CD4-positive, alpha-beta T cell (primary cell): ENCODE data around the gene OCIAD2. TPM values are rescaled to one million over a fixed set of nuclear protein-coding genes. Genes with fewer than 3 reads are reported as not detected.

ENCODE experiments used
- ATAC-seq: fragments of 200-7000 bp; cut with Tn5 transposase; one replicate; pipeline ENCODE4 v1.10.0; 2022; ENCODE audit warnings: mild to moderate bottlenecking; ENCODE audit not compliant: poor library complexity
- CTCF ChIA-PET: fragments of 350-600 bp; sonication (Branson Sonifier 250); formaldehyde crosslinking; loops from one replicate; lab custom pipeline; 2021; ENCODE audit warnings: antibody characterized with exemption, inconsistent platforms; lab: Charles Lee
- POLR2A ChIA-PET: fragments of 350-600 bp; sonication (Branson Sonifier 250); formaldehyde crosslinking; loops from one replicate; lab custom pipeline; 2021; ENCODE audit warnings: antibody characterized with exemption, inconsistent platforms; lab: Charles Lee
- DNase-seq, 14 experiments: peaks; one replicate each; pipeline ENCODE4 v3.0.0-alpha.2; 2013 to 2020; ENCODE audit warnings: mixed read lengths in 2 of 14
- H3K27ac ChIP-seq, 2 donors: one replicate each; pipeline versions ENCODE4 v1.5.1 to v1.7.0; 2013; ENCODE audit warnings: low read length in 2 of 2, low read depth in 1 of 2, mild to moderate bottlenecking in 1 of 2
- H3K27me3 ChIP-seq, 2 experiments: 1 replicate in 1 of 2; 2 replicates in 1 of 2; pipeline versions ENCODE4 v1.6.1 to v1.7.0; 2013; ENCODE audit warnings: low read length in 2 of 2, control low read depth in 1 of 2, mild to moderate bottlenecking in 1 of 2, moderate library complexity in 1 of 2; ENCODE audit not compliant: insufficient read depth in 2 of 2, control insufficient read depth in 1 of 2
- H3K36me3 ChIP-seq: one replicate; pipeline ENCODE4 v1.6.1; 2013; ENCODE audit warnings: low read length, control low read depth; ENCODE audit not compliant: insufficient read depth
- H3K4me1 ChIP-seq: one replicate; pipeline ENCODE4 v1.6.1; 2013; ENCODE audit warnings: low read length, control low read depth; ENCODE audit not compliant: insufficient read depth
- H3K4me3 ChIP-seq: one replicate; pipeline ENCODE4 v1.5.1; 2013; ENCODE audit warnings: mild to moderate bottlenecking, low read length, moderate library complexity
- H3K9me3 ChIP-seq, 2 experiments: 1 replicate in 1 of 2; 2 replicates in 1 of 2; pipeline versions ENCODE4 v1.6.1 to v1.7.0; 2013; ENCODE audit warnings: low read length in 2 of 2, mild to moderate bottlenecking in 2 of 2, control low read depth in 1 of 2, moderate library complexity in 1 of 2; ENCODE audit not compliant: control insufficient read depth in 1 of 2, insufficient read depth in 1 of 2
- H3K27ac Mint-ChIP-seq: one replicate; pipeline ENCODE4 v1.8.0; 2020; ENCODE audit warnings: mixed read lengths
- H3K27me3 Mint-ChIP-seq: one replicate; pipeline ENCODE4 v1.8.0; 2021; ENCODE audit warnings: mixed read lengths
- H3K36me3 Mint-ChIP-seq: one replicate; pipeline ENCODE4 v1.8.0; 2021; ENCODE audit warnings: low read depth, mixed read lengths
- H3K4me1 Mint-ChIP-seq: one replicate; pipeline ENCODE4 v1.8.0; 2021; ENCODE audit warnings: low read depth, mixed read lengths
- H3K4me3 Mint-ChIP-seq: one replicate; pipeline ENCODE4 v1.8.0; 2020; ENCODE audit warnings: mild to moderate bottlenecking, mixed read lengths
- H3K9me3 Mint-ChIP-seq: one replicate; pipeline ENCODE4 v1.8.0; 2020; ENCODE audit warnings: mixed read lengths
- intact Hi-C, 2 experiments: fragments of 100-400 bp; cut with DNase I in 1 of 2; cut with micrococcal nuclease in 1 of 2; formaldehyde crosslinking; loops; one replicate each; pipeline versions ENCODE4 v1.15.1 to v1.9.0; 2023 to 2025; cut with DNase I, micrococcal nuclease
- polyA plus RNA-seq, 2 donors: library from polyadenylated mRNA; unstranded; fragments of 120-200 nt; gene quantifications; one replicate each; pipeline ENCODE4 v1.2.1, GENCODE V29; 2013
- total RNA-seq, 174 experiments: library from RNA in 2 of 174; stranded (reverse) in 2 of 174; gene quantifications; one replicate each; pipeline ENCODE4 v1.2.3 and lab custom pipeline; 2021 to 2026
- TF ChIP-seq, protein P1 (sequence below): fragments of 200-600 bp; IDR thresholded peaks from one replicate; pipeline ENCODE4 v1.8.0; 2022; ENCODE audit warnings: antibody characterized with exemption, mild to moderate bottlenecking

OCIAD2 gene
- total RNA-seq (10 to 100 TPM; 77.0 to 91.1 TPM), total RNA-seq (lab: John Stamatoyannopoulos, UW) (22.2 to 195 (median 51.7) reads per million in 172 experiments)
- polyA plus RNA-seq (2013, experiment 1 of 2): 107 TPM
- 96.4 TPM for polyA plus RNA-seq (2013, experiment 2 of 2)

GRCh38 chr4:48906206-48907173, at the start of gene OCIAD2:
Gene OCIAD2, minus strand, starts transcription at chr4:48906774. Its CDS starts 2,225 bp downstream, at chr4:48904549.
- H3K4me3 ChIP-seq: peak within 1 kb of the TSS; percentile 74
- peak within 1 kb of the TSS; percentile 92 for H3K4me3 Mint-ChIP-seq
- peak within 1 kb of the TSS; percentile 73 to 82 for H3K27ac ChIP-seq
- DNase-seq: peak; percentile 70 to 93 (median 86)
- no peaks in the 10 kb centered on the region for H3K27me3 ChIP-seq
- H3K9me3 Mint-ChIP-seq: no peaks in the 10 kb centered on the region
- CTCF ChIA-PET: interaction anchor here (0.6 to 1.3 kb wide), 7 partner anchors 8 to 328 kb away, joined by 3 to 14 read pairs (median 4); partner anchors contain the start of gene FRYL
- peaks cover 49% of the 10 kb centered on the region for H3K4me1 Mint-ChIP-seq
- H3K4me1 ChIP-seq: peaks cover 40% of the 10 kb centered on the region
- TF ChIP-seq, protein P1, sequence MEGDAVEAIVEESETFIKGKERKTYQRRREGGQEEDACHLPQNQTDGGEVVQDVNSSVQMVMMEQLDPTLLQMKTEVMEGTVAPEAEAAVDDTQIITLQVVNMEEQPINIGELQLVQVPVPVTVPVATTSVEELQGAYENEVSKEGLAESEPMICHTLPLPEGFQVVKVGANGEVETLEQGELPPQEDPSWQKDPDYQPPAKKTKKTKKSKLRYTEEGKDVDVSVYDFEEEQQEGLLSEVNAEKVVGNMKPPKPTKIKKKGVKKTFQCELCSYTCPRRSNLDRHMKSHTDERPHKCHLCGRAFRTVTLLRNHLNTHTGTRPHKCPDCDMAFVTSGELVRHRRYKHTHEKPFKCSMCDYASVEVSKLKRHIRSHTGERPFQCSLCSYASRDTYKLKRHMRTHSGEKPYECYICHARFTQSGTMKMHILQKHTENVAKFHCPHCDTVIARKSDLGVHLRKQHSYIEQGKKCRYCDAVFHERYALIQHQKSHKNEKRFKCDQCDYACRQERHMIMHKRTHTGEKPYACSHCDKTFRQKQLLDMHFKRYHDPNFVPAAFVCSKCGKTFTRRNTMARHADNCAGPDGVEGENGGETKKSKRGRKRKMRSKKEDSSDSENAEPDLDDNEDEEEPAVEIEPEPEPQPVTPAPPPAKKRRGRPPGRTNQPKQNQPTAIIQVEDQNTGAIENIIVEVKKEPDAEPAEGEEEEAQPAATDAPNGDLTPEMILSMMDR: peak; percentile 62
- H3K27ac Mint-ChIP-seq: peak within 1 kb of the TSS; percentile 92
- H3K9me3 ChIP-seq: no peaks in the 10 kb centered on the region
- H3K36me3 ChIP-seq: peaks cover 25% of the 10 kb centered on the region
- POLR2A ChIA-PET: interaction anchor here (0.8 to 2.3 kb wide), 9 partner anchors 17 to 565 kb away, joined by 3 to 35 read pairs (median 4); partner anchors contain the start of genes FRYL, OCIAD1 and SLAIN2
- ATAC-seq: peak; percentile 97
- H3K27me3 Mint-ChIP-seq: no peaks in the 10 kb centered on the region
- H3K36me3 Mint-ChIP-seq: peaks cover 44% of the 10 kb centered on the region
- intact Hi-C loops: loop anchor here (1.0 to 10.0 kb wide), 9 partner anchors 41 to 772 kb away; partner anchors contain the start of genes FRYL (in 1 of the 2), OCIAD1 (in 1 of the 2), SLAIN2 (in 1 of the 2) and TXK (in 1 of the 2)

DNA sequence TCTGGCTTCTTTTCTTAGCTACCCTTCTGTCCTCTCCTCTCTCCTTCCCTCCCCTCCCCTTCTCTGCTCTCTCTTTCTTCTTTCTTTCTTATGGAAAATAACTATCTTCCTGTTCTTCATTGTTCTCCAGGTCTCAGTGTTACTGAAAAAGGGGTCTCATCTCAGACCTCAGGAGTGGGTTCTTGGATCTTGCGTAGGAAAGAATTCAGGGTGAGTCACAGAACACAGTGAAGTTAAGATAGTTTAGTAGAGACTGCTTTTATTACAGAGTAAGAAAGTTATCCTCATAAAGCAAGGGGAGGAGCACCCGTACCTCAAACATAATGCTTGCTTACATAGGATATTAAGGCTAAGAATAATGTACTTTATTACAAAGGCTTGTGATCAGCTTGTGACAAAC, 47.7 kb upstream of the OCIAD2 start:
- ChIA-PET POLR2A (no interaction called here), CTCF (no interaction called here)
- Mint-ChIP-seq H3K9me3 (peaks cover 3% of the 10 kb centered on the region), H3K36me3 (no peaks in the 10 kb centered on the region), H3K4me3 (no peak overlapping the region), H3K27me3 (no peaks in the 10 kb centered on the region), H3K4me1 (peaks cover under 1% of the 10 kb centered on the region), H3K27ac (no peak overlapping the region)
- H3K27me3 ChIP-seq: no peaks in the 10 kb centered on the region
- H3K9me3 ChIP-seq: peaks cover 0 to 3% of the 10 kb centered on the region in 2 experiments
- TF ChIP-seq, protein P1: no peak
- DNase-seq (no peak), ATAC-seq (no peak)
- intact Hi-C loops: no loop called here
- no peaks in the 10 kb centered on the region for H3K36me3 ChIP-seq
- no peaks in the 10 kb centered on the region for H3K4me1 ChIP-seq
- H3K4me3 ChIP-seq: no peak overlapping the region
- no peak overlapping the region for H3K27ac ChIP-seq

GRCh38 chr4:48949518-48950219, 43.1 kb upstream of the OCIAD2 start:
- intact Hi-C loops: loop anchor here in 1 of 2 experiments (5.0 kb wide), 1 partner anchor 42 kb away; the partner anchor contains the start of gene OCIAD2
- peaks cover 0 to 3% of the 10 kb centered on the region in 2 experiments for H3K9me3 ChIP-seq
- no peak for DNase-seq
- Mint-ChIP-seq H3K4me1 (peaks cover 25% of the 10 kb centered on the region), H3K27ac (no peak overlapping the region), H3K36me3 (no peaks in the 10 kb centered on the region), H3K9me3 (peaks cover 3% of the 10 kb centered on the region), H3K4me3 (no peak overlapping the region), H3K27me3 (no peaks in the 10 kb centered on the region)
- ATAC-seq: no peak
- H3K36me3 ChIP-seq: no peaks in the 10 kb centered on the region
- H3K4me3 ChIP-seq: no peak overlapping the region
- H3K27me3 ChIP-seq: no peaks in the 10 kb centered on the region
- TF ChIP-seq, protein P1: no peak
- POLR2A ChIA-PET: interaction anchor here (0.9 to 1.1 kb wide), 2 partner anchors 13 to 1192 kb away, joined by 3 to 5 read pairs; no protein-coding TSS in a partner anchor
- peaks cover 7% of the 10 kb centered on the region for H3K4me1 ChIP-seq
- no peak overlapping the region for H3K27ac ChIP-seq
- CTCF ChIA-PET: no interaction called here
